GM23338 (cell line): ENCODE measurements around the gene TRAPPC14. TPM values are rescaled to one million over a fixed set of nuclear protein-coding genes. Genes with fewer than 3 reads are reported as not detected.

Source experiments
- ATAC-seq: fragments of 200-7000 bp; cut with Tn5 transposase; 3 replicates; pipeline ENCODE4 v1.9.1; 2020
- DNase-seq: peaks from one replicate; pipeline ENCODE4 v3.0.0-alpha.2; 2015; ENCODE audit warnings: low spot score
- H2AFZ ChIP-seq: fragments of 200-600 bp; sonication (generic); 2 replicates; pipeline ENCODE4 v1.8.0; 2016; ENCODE audit warnings: antibody characterized with exemption, mild to moderate bottlenecking, moderate library complexity
- H3F3A ChIP-seq: fragments of 200-600 bp; sonication (generic); replicated peaks from 2 replicates; pipeline ENCODE4 v1.8.0; 2017; ENCODE audit warnings: antibody characterized with exemption, mixed run types, low read depth
- H3K27ac ChIP-seq: fragments of 200-600 bp; sonication (generic); 2 replicates; pipeline ENCODE4 v1.6.1; 2016; ENCODE audit warnings: low read depth
- H3K27me3 ChIP-seq: fragments of 200-600 bp; sonication (generic); 2 replicates; pipeline ENCODE4 v1.8.0; 2016; ENCODE audit warnings: mild to moderate bottlenecking, mixed run types, moderate library complexity; ENCODE audit not compliant: insufficient read depth
- H3K36me3 ChIP-seq: fragments of 200-600 bp; sonication (generic); 2 replicates; pipeline ENCODE4 v1.8.0; 2016; ENCODE audit warnings: mild to moderate bottlenecking; ENCODE audit not compliant: insufficient read depth
- H3K4me1 ChIP-seq: fragments of 200-600 bp; sonication (generic); 2 replicates; pipeline ENCODE4 v1.8.0; 2016; ENCODE audit warnings: mild to moderate bottlenecking, moderate library complexity; ENCODE audit not compliant: insufficient read depth
- H3K4me2 ChIP-seq: fragments of 200-600 bp; sonication (generic); 2 replicates; pipeline ENCODE4 v1.7.1; 2017; ENCODE audit warnings: mixed run types
- H3K4me3 ChIP-seq: fragments of 200-600 bp; sonication (generic); 2 replicates; pipeline ENCODE4 v1.6.1; 2016; ENCODE audit warnings: mixed run types
- H3K79me2 ChIP-seq: fragments of 200-600 bp; sonication (generic); replicated peaks from 2 replicates; pipeline ENCODE4 v1.8.0; 2017; ENCODE audit warnings: mild to moderate bottlenecking; ENCODE audit not compliant: insufficient read depth
- H3K9me2 ChIP-seq: fragments of 200-600 bp; sonication (generic); 2 replicates; pipeline ENCODE4 v1.8.0; 2017; ENCODE audit not compliant: insufficient read depth
- H4K20me1 ChIP-seq: fragments of 200-600 bp; sonication (generic); replicated peaks from 2 replicates; pipeline ENCODE4 v1.8.0; 2017; ENCODE audit warnings: mild to moderate bottlenecking; ENCODE audit not compliant: insufficient read depth
- H3K27ac Mint-ChIP-seq: 2 replicates; pipeline ENCODE4 v1.8.0; 2020; ENCODE audit warnings: inconsistent platforms, mild to moderate bottlenecking, moderate library complexity, mixed read lengths
- H3K27me3 Mint-ChIP-seq: 3 replicates; pipeline ENCODE4 v1.8.0; 2022; ENCODE audit warnings: low read depth, mild to moderate bottlenecking, moderate library complexity, mixed read lengths, inconsistent platforms; ENCODE audit not compliant: insufficient read depth, poor library complexity
- H3K36me3 Mint-ChIP-seq: 3 replicates; pipeline ENCODE4 v1.8.0; 2021; ENCODE audit warnings: low read depth, mild to moderate bottlenecking, inconsistent platforms, moderate library complexity, mixed read lengths
- H3K4me1 Mint-ChIP-seq: 3 replicates; pipeline ENCODE4 v1.8.0; 2020; ENCODE audit warnings: mild to moderate bottlenecking, inconsistent platforms, mixed read lengths
- H3K4me3 Mint-ChIP-seq: 3 replicates; pipeline ENCODE4 v1.8.0; 2021; ENCODE audit warnings: moderate library complexity, mild to moderate bottlenecking, inconsistent platforms, mixed read lengths
- H3K9me3 Mint-ChIP-seq: 3 replicates; pipeline ENCODE4 v1.8.0; 2020; ENCODE audit warnings: moderate library complexity, mild to moderate bottlenecking, inconsistent platforms, mixed read lengths
- CTCF ChIP-seq, 2 experiments: fragments of 200-600 bp in 1 of 2; sonication (generic) in 1 of 2; conservative IDR thresholded peaks; 2 replicates each; pipeline versions ENCODE4 v1.5.1 to v1.6.1; 2016 to 2017; ENCODE audit warnings: antibody characterized with exemption in 2 of 2, low read depth in 2 of 2, mild to moderate bottlenecking in 2 of 2, moderate library complexity in 1 of 2
- ETS1 ChIP-seq: IDR thresholded peaks from 2 replicates; pipeline ENCODE4 v1.6.1; 2016; ENCODE audit warnings: antibody characterized with exemption
- EZH2phosphoT487 ChIP-seq: fragments of 200-600 bp; sonication (generic); IDR thresholded peaks from one replicate; pipeline ENCODE4 v1.8.1; 2018; ENCODE audit warnings: antibody characterized with exemption; ENCODE audit not compliant: unreplicated experiment
- NANOG ChIP-seq: IDR thresholded peaks from 2 replicates; pipeline ENCODE4 v1.6.1; 2016; ENCODE audit warnings: antibody characterized with exemption, borderline replicate concordance
- STAT1 ChIP-seq: IDR thresholded peaks from one replicate; pipeline ENCODE4 v1.6.1; 2016; ENCODE audit warnings: antibody characterized with exemption; ENCODE audit not compliant: unreplicated experiment
- ZNF114 ChIP-seq: fragments of 250-450 bp; sonication (Bioruptor Pico); IDR thresholded peaks from 2 replicates; pipeline ENCODE4 v1.5.0; 2020; ENCODE audit warnings: mild to moderate bottlenecking, moderate library complexity
- ZNF331 ChIP-seq: fragments of 250-450 bp; sonication (Bioruptor Pico); IDR thresholded peaks from 2 replicates; pipeline ENCODE4 v1.5.0; 2020; ENCODE audit warnings: low read depth, mild to moderate bottlenecking, moderate library complexity
- ZNF462 ChIP-seq: fragments of 250-450 bp; sonication (Bioruptor Pico); IDR thresholded peaks from 2 replicates; pipeline ENCODE4 v1.5.0; 2020; ENCODE audit warnings: mild to moderate bottlenecking, moderate library complexity
- polyA plus RNA-seq: library from polyadenylated mRNA; unstranded; fragments of >200 nt; fragmentation: Nextera tagmentation; extraction: Ambion mirVana; gene quantifications from 2 replicates; pipeline ENCODE4 v1.2.1, GENCODE V29; 2016
- total RNA-seq: library from RNA; depleted of rRNA; stranded (reverse); fragments of >200 nt; shearing (Covaris generic); gene quantifications from 2 replicates; pipeline ENCODE4 v1.2.3, GENCODE V29; 2014

TRAPPC14 gene
- total and polyA plus RNA-seq, 2 experiments from 2014 or later = 9.3 to 15.7 TPM

GRCh38 chr7:100106633-100107032 lies 51.9 kb downstream of the TRAPPC14 start:
- Histone ChIP-seq H4K20me1 (no peaks in the 10 kb centered on the region), H3K27me3 (no peaks in the 10 kb centered on the region), H3K4me3 (no peak overlapping the region), H3F3A (peaks cover 4% of the 10 kb centered on the region; the same call in 1 of the 2 replicates), H3K9me2 (no peaks in the 10 kb centered on the region), H3K4me2 (no peak overlapping the region), H3K27ac (no peak overlapping the region), H3K36me3 (peaks cover 17% of the 10 kb centered on the region; the same call in 1 of the 2 replicates), H2AFZ (no peak overlapping the region), H3K79me2 (peaks cover 8% of the 10 kb centered on the region; the same call in 1 of the 2 replicates), H3K4me1 (peaks cover 5% of the 10 kb centered on the region; the same call in 1 of the 2 replicates)
- no peak for TF ChIP-seq NANOG
- TF ChIP-seq ZNF462 (CRISPR knock-in tag) = no peak
- Mint-ChIP-seq H3K9me3 (no peaks in the 10 kb centered on the region), H3K36me3 (peaks cover 75% of the 10 kb centered on the region), H3K4me3 (no peak overlapping the region), H3K27ac (no peak overlapping the region), H3K4me1 (peaks cover 8% of the 10 kb centered on the region), H3K27me3 (peaks cover 31% of the 10 kb centered on the region)
- no peak for DNase-seq
- no peak for ATAC-seq

DNA sequence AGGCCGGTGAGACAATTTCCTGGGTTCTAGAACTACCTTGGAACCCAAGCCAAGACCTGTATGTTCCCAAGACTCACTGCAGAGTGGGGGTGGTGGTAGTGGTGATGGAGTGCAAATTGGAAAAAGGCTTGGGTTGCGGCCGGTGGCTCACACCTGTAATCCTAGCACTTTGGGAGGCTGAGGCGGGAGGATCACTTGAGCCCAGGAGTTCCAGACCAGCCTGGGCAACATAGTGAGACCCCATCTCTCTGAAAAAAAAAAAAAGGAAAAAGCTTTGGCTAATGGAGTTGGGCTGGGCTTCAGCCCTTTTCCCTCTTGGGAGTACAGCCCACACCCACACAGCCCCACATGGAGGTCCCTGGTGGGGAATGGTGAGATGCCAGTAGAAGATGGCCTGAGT lies 53.0 kb downstream of the TRAPPC14 start:
- Mint-ChIP-seq H3K36me3 (peaks cover 70% of the 10 kb centered on the region), H3K4me3 (no peak overlapping the region; the same call in 2 of the 3 replicates), H3K9me3 (no peaks in the 10 kb centered on the region), H3K27ac (no peak overlapping the region), H3K27me3 (peaks cover 38% of the 10 kb centered on the region), H3K4me1 (peaks cover 8% of the 10 kb centered on the region)
- peaks cover 5% of the 10 kb centered on the region; the same call in 1 of the 2 replicates for H3K4me1 ChIP-seq
- peaks cover 14% of the 10 kb centered on the region for H3K79me2 ChIP-seq
- peaks cover 12% of the 10 kb centered on the region; the same call in 1 of the 2 replicates for H3K36me3 ChIP-seq
- no peak for DNase-seq
- H2AFZ ChIP-seq = no peak overlapping the region
- no peaks in the 10 kb centered on the region for H4K20me1 ChIP-seq
- H3K4me2 ChIP-seq = no peak overlapping the region
- H3K27me3 ChIP-seq = no peaks in the 10 kb centered on the region
- no peak overlapping the region for H3K27ac ChIP-seq
- no peak for ATAC-seq
- peaks cover 8% of the 10 kb centered on the region; the same call in 1 of the 2 replicates for H3F3A ChIP-seq
- H3K4me3 ChIP-seq = no peak overlapping the region
- no peaks in the 10 kb centered on the region for H3K9me2 ChIP-seq
- no peak for TF ChIP-seq ZNF331 (CRISPR knock-in tag)
- TF ChIP-seq ZNF114 = no peak
- no peak for TF ChIP-seq CTCF (conservative IDR thresholded peaks at IDR 0.05; ENCODE audit: low read depth in 2 of 2)
- TF ChIP-seq EZH2phosphoT487 = no peak
- no peak for TF ChIP-seq ETS1
- TF ChIP-seq STAT1 = no peak
